Stimulated activated naive CD8-positive, alpha-beta T cell treated with anti-CD3 and anti-CD28 coated beads, Interleukin-15, Interleukin-2, amounts not matched to agents 100 U/mL and 50 U/mL, for 24 hours (primary cell): Measurements from ENCODE around the gene RIT2.

ENCODE experiments used
- ATAC-seq: fragments of 150-1000 bp; cut with Tn5 transposase; one replicate; pipeline ENCODE4 v1.10.0; 2021
- DNase-seq: peaks from one replicate; pipeline ENCODE4 v3.0.0; 2021

RIT2 gene

DNA sequence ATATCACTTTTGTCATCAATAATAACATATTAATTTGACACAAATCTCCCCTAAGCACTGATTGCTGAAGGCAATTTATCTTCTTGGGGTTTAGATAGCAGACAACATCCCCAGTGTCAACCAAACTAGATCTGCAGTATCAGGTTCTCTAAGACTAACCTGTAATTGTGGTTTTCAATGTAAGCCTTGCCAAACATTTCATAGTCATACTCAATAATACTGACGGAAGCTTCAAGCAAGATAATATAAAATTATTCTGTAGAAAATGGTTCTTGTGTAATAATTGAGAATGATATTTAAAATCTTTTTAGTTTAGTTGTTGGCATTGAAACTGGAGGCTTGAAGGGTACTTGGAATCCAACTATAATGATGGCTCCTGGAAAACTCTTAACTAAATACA lies 186.3 kb downstream of the RIT2 start:
- DNase-seq = no peak
- ATAC-seq = no peak

DNA sequence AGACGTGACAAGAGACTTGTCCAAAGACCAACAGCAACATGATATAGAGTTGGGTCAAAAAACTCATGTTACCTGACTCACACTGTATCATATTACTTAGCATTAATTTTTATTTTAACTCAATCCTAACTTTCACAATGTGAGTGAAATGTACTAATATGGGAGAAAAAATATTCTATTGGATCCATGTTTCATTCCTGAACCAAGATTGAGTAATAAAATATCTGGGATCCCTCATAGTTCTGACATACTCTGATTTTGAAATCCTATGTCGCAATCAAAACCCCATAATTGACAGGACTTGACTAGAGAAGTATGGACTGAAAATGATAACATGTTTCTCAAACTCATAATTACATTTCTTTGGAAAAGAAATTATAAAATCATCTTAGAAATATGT lies 190.4 kb downstream of the RIT2 start:
- ATAC-seq (no peak), DNase-seq (no peak)

DNA sequence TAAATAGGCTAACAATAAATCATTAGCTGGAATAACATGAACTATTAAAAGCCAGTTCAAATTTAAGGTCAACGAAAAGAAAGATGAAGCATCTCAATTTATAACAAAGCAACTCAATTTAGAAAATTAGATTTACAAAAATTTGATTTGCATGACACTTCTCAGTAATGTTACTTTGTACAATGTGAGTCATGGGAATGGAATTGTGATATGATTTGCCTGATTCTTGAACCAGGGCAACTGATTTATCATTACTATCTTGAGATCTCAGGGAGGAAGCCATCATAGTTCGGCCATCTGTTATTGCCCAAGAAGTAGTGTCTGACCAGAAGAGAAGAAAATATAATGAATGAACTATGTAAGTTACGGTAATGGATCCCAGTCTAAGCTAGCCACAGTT lies 193.1 kb downstream of the RIT2 start:
- no peak for DNase-seq
- no peak for ATAC-seq

DNA sequence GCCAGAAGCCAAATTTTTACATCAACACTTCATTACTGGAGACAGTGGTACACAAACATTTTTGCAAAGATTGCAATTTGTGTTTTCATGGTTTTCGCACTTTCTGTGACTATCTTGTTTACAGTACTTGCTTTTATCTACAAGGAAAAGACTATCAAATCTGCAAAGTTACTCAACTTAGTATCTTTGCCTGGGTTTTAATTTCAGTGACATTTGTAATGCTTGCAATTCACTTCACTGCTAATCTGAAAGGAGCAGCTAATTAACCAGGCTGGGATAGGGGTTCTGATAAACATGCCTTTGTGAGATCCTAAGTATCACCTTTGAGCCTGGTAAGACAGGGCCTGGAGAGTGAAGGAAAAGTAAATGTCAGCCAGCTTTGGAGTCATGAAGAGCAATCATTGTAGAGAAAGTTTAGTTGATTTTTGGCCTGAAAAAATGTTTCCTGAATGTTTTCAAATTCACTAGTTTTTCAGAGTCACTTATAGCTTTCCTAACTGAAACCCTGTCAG lies 194.2 kb downstream of the RIT2 start:
- ATAC-seq (no peak), DNase-seq (no peak)

DNA sequence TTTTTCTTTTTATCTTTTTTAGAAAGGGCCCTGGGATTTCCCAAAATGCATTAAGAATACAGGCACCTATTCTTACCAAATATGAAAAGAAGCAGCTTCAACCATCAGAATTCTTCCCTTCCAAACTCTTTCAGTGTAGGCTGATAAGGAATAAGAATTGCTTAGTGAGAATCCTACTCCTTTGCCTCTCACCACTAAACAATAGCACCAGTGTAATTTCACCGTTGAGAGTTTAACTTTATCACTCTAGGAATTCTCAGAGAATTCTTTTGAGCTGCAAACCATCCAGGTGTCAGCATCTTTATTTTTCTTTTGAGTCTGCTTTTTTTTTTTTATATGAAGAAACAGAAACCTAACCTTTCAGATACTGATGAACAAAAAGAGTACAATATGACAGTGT lies 194.9 kb downstream of the RIT2 start:
- DNase-seq (no peak), ATAC-seq (no peak)

DNA sequence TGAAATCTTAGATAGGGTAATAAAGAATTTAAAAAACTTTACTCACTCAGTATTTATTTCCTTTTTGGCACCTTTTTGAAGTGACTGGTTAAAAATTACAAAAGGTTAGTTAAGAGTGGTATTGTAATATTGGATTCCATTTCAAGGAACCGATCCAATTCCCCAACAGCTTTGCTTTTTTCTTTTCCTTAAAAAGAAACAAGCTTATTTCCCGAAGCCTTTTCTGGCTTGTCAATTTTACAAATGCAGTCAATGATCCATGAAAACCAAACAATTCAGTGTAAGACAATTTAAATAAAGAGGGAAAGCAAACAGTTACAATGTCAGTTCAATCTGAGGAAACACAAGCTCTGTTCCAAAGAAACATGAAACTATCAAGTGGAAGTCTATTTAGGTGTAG lies 200.2 kb downstream of the RIT2 start:
- DNase-seq = no peak
- ATAC-seq = no peak

DNA sequence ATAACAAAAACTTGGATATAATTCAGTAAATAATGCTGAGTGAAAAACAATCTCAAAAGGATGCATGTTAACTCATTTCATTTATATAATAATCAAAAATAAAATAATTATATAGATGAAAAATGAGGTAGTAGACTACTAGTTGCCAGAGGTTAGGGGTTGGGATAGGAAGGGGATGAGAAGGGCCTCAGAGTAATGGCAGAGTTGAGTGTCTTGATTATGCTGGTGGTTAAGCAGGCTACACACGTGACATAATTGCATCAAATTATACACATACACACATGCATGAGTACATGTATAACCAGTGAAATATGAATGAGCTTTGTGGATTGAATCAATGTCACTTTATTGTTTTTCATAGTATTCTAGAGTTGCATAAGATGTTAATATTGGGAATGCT lies 201.0 kb downstream of the RIT2 start:
- no peak for DNase-seq
- ATAC-seq = no peak

DNA sequence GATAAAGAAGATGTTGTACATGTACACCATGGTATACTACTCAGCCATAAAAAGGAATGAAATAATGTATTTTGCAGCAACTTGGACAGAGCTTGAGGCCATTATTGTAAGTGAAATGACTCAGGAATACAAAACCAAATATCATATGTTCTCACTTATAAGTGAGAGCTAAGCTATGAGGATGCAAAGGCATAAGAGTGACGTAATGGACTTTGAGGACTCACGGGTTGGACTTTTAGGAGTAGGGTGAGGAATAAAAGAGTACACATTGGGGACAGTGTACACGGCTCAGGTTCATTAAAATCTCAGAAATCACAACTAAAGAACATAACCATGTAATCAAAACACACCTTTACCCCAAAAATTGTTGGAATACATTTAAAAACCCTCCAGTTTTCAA lies 206.4 kb downstream of the RIT2 start:
- DNase-seq (no peak), ATAC-seq (no peak)

DNA sequence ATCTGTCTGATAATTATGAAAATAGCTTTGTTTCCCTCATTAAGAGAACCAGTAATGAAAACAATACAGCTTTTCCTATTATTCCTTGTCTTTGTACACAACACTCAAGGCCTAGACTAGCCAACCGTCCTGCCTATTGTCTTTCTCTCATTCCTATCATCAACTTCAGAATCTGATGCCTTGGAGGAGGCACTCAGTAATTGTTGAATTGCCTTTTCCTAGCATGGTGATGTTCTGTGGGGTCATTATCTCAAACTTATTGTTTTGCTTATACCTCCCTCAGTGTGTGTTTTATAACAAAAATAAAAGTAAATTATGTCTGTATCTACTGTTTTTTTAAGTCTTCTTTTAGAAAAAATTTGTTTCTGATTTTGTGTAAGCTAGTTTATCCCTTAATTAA lies 208.7 kb downstream of the RIT2 start:
- ATAC-seq (no peak), DNase-seq (no peak)

DNA sequence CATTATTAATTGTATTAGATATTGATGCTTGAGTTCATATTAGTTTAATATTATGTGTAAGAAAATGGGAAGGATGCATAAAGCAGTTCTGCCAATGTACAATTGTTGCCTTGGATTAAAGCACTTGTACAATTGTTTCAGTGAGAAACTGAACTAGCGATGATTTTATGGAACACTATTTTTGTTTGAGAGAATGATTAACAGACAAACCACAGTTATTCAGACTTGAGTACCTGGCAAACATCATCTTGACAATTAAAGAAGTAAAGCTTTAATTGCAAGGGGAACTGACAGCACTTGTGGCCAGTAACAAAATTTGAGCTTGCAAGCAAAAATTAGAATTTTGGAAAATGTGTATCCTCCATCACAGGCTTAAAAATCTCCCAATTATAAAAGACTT lies 214.3 kb downstream of the RIT2 start:
- DNase-seq (no peak), ATAC-seq (no peak)

DNA sequence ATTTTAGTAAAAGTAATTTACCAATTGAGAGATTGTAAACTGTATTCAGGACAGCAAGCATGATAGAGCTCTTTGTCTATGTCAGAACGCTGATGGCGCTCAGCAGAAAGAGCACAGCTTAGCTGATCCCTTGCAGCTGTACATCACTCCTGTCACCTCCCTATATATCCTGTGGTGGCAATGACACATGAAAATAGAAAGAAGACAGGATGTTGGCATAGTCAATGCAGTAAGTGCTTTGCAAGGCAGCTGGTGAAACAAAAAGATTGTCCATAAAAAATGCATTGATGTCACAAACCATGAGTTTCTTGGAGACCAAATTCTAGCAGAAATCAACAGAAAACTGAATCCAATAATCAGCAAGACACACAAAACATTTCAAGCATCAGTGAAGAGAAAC lies 221.5 kb downstream of the RIT2 start:
- DNase-seq = no peak

DNA sequence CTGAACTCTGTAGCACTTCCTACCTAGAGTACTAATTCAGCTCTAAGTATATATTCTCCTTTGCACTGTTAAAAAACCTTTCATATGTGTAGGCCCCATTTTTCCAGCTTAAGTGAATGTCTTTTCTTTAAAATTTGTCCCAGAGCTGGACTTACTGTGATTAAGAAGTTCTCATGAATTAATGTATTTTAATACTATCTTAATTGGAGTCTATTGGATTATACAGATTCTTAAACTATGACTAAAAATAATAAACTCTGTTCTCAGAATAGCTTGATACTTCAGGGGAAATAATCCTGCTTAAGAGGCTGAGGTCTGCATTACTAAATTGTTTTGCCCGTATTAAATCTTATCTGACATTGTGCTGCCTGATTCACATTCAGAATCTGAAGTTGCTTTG lies 223.3 kb downstream of the RIT2 start:
- DNase-seq (no peak), ATAC-seq (no peak)

More for the DNA sequence above, 221.5 kb downstream of the RIT2 start:
- no peak for ATAC-seq

DNA sequence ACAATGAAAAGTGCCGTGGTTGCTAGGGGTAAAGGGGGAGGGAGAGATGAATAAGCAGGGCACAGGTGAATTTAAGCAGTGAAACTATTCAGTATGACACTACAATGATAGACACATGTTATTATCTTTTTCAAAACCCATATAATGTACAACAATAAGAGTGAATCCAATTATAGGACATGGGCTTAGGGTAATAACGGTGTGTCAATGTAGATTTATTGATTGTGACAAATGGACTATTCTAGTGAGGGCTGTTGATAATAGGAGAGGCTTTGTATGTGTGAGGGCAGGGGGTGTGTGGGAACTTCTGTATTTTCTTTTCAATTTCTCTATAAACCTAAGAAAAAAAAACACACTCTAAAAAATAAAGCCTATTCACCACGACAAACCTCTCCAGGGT lies 223.8 kb downstream of the RIT2 start:
- no peak for ATAC-seq
- no peak for DNase-seq

DNA sequence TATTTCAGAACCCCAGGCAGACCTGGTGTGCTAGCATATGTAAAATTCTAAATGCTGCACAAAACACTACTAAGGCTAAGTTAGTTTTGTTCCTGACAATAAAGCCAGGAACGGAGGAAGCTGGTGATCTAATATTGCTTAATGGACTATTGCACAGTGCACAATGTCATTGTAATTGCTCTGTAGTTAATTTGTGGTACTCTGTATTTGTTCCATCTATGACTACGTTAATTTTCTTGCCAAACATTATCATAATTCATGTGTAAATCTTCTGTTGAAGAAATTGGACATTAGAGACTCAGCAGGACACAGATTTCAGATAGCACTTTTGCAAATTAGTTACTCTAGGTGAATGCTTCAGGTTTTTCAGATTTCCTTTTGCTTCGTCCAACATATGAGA lies 232.3 kb downstream of the RIT2 start:
- no peak for DNase-seq
- ATAC-seq = no peak

DNA sequence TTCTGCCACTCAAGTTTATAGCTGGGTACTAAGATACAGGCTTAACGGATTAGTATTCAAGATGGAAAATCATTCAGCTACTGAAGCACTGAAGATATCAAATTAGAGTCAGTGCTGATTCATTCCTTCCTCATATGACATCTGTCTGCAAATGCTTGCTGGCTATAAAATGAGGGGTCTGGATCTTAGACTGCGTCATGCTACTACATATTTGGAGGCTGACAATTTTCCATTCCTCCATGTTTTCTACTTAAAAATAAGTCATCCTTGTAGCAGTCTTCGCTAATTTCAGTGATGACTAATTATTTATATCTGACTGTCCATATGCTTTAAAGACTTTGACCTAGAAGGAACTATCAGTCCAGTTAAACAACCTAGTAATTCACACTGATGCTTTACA lies 233.4 kb downstream of the RIT2 start:
- ATAC-seq = no peak

DNA sequence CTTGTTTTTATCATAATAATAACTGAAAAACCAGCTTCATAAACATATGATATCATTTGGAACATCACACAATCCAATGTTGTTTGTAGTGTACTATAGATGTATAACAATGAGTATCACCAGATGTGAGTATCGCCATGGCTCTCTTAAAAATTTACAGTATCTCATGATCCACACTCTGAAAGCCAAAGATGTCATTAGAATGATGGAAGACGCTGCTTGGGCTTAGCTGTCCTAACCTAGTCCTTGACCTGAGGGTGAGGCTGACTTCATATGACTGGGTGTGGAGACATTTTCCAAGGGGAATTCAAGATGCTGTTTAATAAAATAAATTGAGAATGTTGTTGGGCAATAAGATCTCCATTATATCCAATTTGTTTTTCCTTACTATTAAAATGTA lies 242.6 kb downstream of the RIT2 start:
- DNase-seq = no peak
- ATAC-seq = no peak

More for the DNA sequence above, 233.4 kb downstream of the RIT2 start:
- DNase-seq = no peak

DNA sequence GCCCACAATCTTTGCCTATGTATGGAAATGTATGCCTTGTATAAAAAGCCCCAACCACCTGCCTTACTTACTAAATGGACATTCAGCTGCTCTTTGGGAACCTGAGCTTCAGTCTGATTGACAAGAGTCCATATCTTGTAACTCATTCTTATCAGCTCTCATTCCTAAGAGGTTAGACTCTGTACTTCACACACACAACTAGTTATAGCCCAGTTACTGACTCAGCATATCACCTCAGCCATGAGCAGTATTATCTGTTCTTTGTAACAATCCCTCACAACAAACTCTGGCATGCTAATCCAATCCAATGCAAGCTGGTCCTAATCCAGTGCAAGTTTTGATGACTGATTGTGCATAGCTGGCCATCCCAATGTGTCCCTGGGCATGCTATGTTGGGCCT lies 250.6 kb downstream of the RIT2 start:
- DNase-seq (no peak), ATAC-seq (no peak)

DNA sequence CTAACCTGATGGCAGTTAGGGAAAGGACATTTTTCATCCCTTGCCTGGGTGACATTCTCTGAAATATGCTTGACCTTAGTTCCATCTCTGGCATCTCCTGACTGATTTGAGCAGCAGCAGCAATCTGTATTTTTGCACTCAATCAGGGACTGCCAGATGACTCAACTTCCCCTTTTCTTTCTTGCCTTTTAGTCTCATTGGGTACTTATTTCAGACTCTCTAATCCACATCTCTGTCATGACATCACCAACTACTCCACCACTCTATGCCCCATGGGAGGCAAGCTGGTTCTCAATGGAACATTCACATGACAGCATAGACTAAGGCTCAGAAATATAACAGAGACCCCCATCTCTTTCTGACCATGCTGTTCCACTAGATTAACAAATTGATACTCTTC lies 254.2 kb downstream of the RIT2 start:
- ATAC-seq (no peak), DNase-seq (no peak)

DNA sequence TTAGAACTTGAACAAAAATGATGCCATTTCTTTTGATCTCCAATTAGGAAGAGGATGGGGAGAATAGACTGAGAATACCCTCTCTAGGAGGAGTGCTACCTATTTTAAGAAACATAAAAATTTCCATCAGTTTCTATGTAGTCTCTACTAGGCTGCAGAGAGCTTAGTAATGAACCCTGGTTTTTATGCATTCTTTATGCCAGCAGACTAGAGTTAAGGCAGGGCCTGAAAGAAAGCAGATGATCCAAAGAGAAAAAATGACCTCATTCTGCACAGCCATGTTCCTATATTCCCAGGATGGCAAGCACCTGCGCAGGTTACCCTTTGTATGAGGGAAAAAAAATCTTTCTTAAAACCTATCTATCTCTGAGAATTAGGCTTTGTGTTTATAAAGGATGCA lies 254.9 kb downstream of the RIT2 start:
- no peak for DNase-seq
- no peak for ATAC-seq

DNA sequence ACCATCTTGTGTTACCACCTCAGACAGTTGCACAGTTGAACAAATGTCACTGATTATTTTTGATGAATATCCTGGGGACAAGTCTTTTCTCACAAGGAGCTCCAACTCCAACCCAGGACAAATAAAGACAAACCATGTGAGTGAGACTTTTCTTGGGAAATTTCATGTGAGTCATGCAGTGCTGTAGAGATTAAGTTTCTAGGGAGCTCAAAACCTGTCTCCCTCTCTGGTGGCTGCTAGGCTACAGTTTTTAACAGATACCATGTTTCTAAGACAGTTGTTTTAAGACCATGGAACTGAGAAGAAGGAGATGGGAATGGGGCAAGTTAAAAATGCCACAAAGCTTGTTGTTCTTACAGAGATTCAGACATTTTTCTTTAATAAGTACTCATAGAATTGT lies 255.5 kb downstream of the RIT2 start:
- no peak for DNase-seq

DNA sequence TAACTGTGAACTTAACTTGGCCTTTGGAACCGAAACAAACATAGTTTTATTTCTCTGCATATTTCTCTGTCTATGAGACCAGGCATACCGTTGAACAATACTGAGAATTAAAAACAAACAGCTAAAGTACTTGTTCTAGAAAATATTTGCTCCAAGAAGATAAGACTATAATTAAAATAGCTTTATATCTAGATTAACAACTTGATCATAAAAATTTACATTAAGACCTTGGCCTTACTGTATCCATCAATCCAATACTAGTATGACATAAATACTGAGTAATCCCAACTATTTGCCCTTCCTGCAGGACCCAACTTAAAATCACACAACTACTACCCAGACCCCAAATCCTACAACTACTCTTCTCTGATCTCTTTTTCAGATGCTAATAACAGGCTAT lies 260.9 kb downstream of the RIT2 start:
- DNase-seq (no peak), ATAC-seq (no peak)

More for the DNA sequence above, 255.5 kb downstream of the RIT2 start:
- ATAC-seq = no peak

DNA sequence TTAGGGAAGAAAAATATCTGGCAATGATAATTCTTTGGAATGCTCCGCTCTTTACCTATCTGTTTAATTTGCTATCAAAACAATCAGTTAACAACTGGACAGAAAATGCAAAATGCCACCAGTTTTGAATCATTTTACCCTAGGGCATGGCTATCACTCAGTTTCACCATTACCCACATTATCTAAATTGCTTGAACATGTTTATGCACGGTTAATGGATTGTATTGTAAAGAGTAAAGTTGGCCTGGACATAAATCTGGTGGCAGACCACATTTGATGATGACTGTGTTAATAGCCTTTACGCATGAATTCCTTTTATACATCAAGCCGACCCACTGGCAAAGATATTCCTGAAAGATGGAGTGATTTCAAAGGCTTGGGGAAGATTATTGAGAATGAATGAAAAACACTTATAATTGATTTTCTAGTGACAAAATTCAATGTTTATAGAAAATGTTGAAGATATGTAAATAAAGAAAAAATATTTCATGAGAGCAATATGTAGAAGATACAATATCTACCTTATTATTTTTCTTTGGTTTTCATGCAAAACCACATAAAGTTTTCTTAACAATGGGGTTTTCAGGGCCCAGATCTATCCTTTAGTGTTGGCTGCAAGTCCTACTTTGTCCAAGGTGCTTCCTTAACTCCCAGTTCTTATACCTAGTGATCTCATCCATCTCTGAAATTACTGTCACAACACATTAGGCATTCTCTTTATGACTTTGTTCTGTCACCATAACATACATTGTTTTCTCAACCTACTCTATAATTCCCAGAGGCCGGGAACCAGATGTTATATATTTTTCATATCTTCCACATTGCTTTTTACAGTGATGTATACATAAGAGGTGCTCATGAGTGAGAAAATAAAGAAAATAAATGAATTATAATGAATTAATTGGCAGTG lies 265.1 kb downstream of the RIT2 start:
- DNase-seq (no peak), ATAC-seq (no peak)

DNA sequence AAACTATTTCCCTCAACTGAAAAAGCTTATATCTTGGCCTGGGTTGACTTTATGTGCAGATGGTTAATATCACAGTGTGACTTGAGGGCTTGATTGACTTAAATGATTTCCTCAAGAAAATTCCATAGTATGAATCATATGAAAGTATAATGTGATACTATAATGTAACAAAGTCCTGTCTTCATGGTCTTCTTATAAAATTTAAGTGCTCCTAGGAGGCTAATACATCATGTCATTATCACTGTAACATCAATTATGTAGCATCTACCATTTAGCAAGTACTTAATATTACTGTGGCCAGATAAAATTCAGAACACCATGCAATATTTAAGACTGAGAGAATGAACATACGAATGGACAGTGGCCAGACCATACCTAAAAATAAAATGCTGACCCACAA lies 276.1 kb downstream of the RIT2 start:
- ATAC-seq (no peak), DNase-seq (no peak)

DNA sequence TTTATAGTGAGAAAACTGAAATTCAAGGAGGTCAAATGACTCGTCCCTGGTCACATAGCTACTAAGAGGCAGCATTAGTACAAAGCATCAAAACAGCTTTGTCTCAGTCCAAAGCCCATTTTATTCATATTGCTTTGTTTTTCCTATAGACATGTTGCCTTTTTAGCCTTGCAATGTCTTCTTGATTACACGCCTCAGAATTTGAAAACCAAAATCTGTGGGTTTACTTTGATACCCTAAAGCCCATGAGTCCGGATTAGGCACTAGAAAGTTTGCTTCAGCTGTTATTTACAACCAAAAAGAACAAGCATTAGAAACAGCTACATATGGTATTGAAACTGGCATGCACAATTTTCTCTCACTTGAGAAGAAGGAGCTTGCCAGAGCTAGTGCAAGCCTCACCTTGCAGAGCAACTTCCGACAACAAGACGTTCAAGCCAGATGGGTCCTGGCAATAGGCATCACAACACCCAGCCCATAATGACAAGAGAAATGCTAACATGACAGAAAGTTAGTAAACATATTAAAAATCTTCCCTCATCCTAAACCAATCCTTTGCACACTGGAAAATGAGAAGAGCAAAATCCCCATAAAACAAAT lies 276.8 kb downstream of the RIT2 start:
- ATAC-seq (no peak), DNase-seq (no peak)
